ENCODE results near the gene MUC12.
"Not testable (repeated sequence)": the region's sequence is repeated elsewhere in the genome, so short reads cannot be mapped to it uniquely, and the experiment has no call there.

GRCh38 chr7:100994671-100995070, 25.3 kb downstream of the MUC12 start:
- not testable (repeated sequence) for TF ChIP-seq ATF3 (IDR thresholded peaks at IDR 0.05); ATF3 (CRISPR knock-in tag; conservative IDR thresholded peaks at IDR 0.05); ZC3H8 (IDR thresholded peaks at IDR 0.05)

All from K562 (cell line).